ENCODE results near the gene GIT1. TPM values are rescaled to one million over a fixed set of nuclear protein-coding genes. Genes with fewer than 3 reads are reported as not detected.

Gene GIT1
- total and polyA plus RNA-seq, 9 of the 15 experiments (the other 6 are each of a cell fraction or from before 2014, with no cell fraction given): 0.35 to 35.3 (median 17.1) TPM

GRCh38 chr17:29617125-29617480 is 27.7 kb upstream of the GIT1 start (continued):
- TF ChIP-seq ATF2 (CRISPR knock-in tag; IDR thresholded peaks at IDR 0.05): no peak
- no peak for TF ChIP-seq ZNF133 (CRISPR knock-in tag; IDR thresholded peaks at IDR 0.05)

GRCh38 chr17:29616300-29617048 is 27.0 kb upstream of the GIT1 start:
- no peak for ATAC-seq
- no peak for DNase-seq (ENCODE audit: extremely low read depth in 1 of 4, low spot score in 3 of 4)
- no TSS peak for BruUV-seq (replicated peaks)
- intact Hi-C loops (cut with micrococcal nuclease): loop anchor here (10.0 kb wide), 1 partner anchor 472 kb away; no protein-coding TSS in a partner anchor
- POLR2A ChIA-PET: interaction anchor here (0.6 to 1.9 kb wide), 4 partner anchors 23 to 273 kb away, joined by 3 to 4 read pairs (median 3); no protein-coding TSS in a partner anchor
- peak overlapping the region; percentile 81 for H3K4me2 ChIP-seq (ENCODE audit: insufficient read depth, low read length)
- H3K9ac ChIP-seq (ENCODE audit: insufficient read depth in 1 of 2, low read depth in 2 of 2, low read length in 2 of 2): peak overlapping the region in 1 of 2 experiments; percentile 92; a peak in 2 of 4 replicates
- H4K20me1 ChIP-seq (replicated peaks; ENCODE audit: control insufficient read depth, insufficient read depth, low read length): no peaks in the 10 kb centered on the region; the same call in 1 of the 2 replicates
- H2AFZ ChIP-seq (ENCODE audit: low read depth, low read length): peak overlapping the region; percentile 92; the same call in 1 of the 2 replicates
- peaks cover 27 to 65% of the 10 kb centered on the region in 2 experiments for H3K4me1 ChIP-seq (replicated peaks in 1 of 2; ENCODE audit: control insufficient read depth in 2 of 2, insufficient read depth in 2 of 2, low read length in 2 of 2)
- no peaks in the 10 kb centered on the region for H3K27me3 ChIP-seq (ENCODE audit: control insufficient read depth in 2 of 2, insufficient read depth in 2 of 2, low read length in 2 of 2)
- CTCF ChIA-PET (ENCODE audit: low intra/inter-chr PET ratio): interaction anchor here (0.6 kb wide), 1 partner anchor 36 kb away, joined by 3 read pairs; no protein-coding TSS in a partner anchor
- peak; percentile 62 for FAIRE-seq
- 82% methylated on average over 32 of the region's 32 CpGs for WGBS (ENCODE audit: insufficient coverage, low coverage, missing lambda C conversion rate)
- no peak overlapping the region for H3K4me3 ChIP-seq
- no peaks in the 10 kb centered on the region for H3K79me2 ChIP-seq (ENCODE audit: control insufficient read depth, insufficient read depth, low read length)
- H3K9me3 ChIP-seq (replicated peaks; ENCODE audit: control insufficient read depth, insufficient read depth, low read depth, low read length): no peaks in the 10 kb centered on the region
- no peaks in the 10 kb centered on the region for H3K36me3 ChIP-seq (ENCODE audit: control insufficient read depth, insufficient read depth, low read length)
- in situ Hi-C loops (cut with MboI): no loop called here
- no peak overlapping the region for H3K27ac ChIP-seq (ENCODE audit: extremely low read depth, low read depth, low read length)
- no peaks in the 10 kb centered on the region for H3K9me1 ChIP-seq (ENCODE audit: control insufficient read depth, insufficient read depth, low read length)
- TF ChIP-seq CXXC5 (CRISPR knock-in tag; IDR thresholded peaks at IDR 0.05) (no peak), ZNF133 (CRISPR knock-in tag; IDR thresholded peaks at IDR 0.05) (no peak), GATA2 (CRISPR knock-in tag; IDR thresholded peaks at IDR 0.05) (no peak), STAT5B (CRISPR knock-in tag; IDR thresholded peaks at IDR 0.05) (no peak), ZNF407 (IDR thresholded peaks at IDR 0.05; ENCODE audit: low read depth) (no peak)

Data from K562 (cell line).